Stimulated activated naive CD4-positive, alpha-beta T cell treated with Interleukin-2 at 50 U/mL for 16 hours (primary cell): ENCODE results near the gene LAIR1.

ENCODE experiments used
- DNase-seq: peaks from one replicate; lab custom pipeline; 2025; lab: John Stamatoyannopoulos, UW

The LAIR1 gene

GRCh38 chr19:54317108-54317964 lies 47.4 kb downstream of the LAIR1 start:
- no peak for DNase-seq

GRCh38 chr19:54316746-54317107 lies 48.0 kb downstream of the LAIR1 start:
- DNase-seq = no peak

- DNase-seq = no peak
These were observed 48.8 kb downstream of the LAIR1 start for GRCh38 chr19:54315956-54316355.

- DNase-seq = no peak
These were observed 52.0 kb downstream of the LAIR1 start, which contains the start of gene LILRA5 for GRCh38 chr19:54312436-54313377. TSS of gene LILRA5 (minus strand) at chr19:54313166. CDS start at chr19:54313019, 147 bp downstream.

GRCh38 chr19:54312011-54312410 lies 52.7 kb downstream of the LAIR1 start:
- DNase-seq = no peak

- DNase-seq = no peak
These were observed 53.2 kb downstream of the LAIR1 start for GRCh38 chr19:54311486-54311885.

- DNase-seq = no peak
These were observed 54.2 kb downstream of the LAIR1 start for GRCh38 chr19:54310543-54310942.

GRCh38 chr19:54309811-54310210 lies 54.9 kb downstream of the LAIR1 start:
- no peak for DNase-seq

GRCh38 chr19:54307389-54308020 lies 57.2 kb downstream of the LAIR1 start:
- DNase-seq = no peak

GRCh38 chr19:54305141-54305540 lies 59.6 kb downstream of the LAIR1 start:
- DNase-seq = no peak

GRCh38 chr19:54302257-54302656 lies 62.5 kb downstream of the LAIR1 start:
- DNase-seq = no peak
